ENCODE measurements around the gene PBRM1.
"Not testable (repeated sequence)": the region's sequence is repeated elsewhere in the genome, so short reads cannot be mapped to it uniquely, and the experiment has no call there.

Gene PBRM1

GRCh38 chr3:52685709-52686691 is at the start of gene PBRM1, which contains the start of gene GNL3:
Gene PBRM1 (minus strand): TSS chr3:52685913.
Gene GNL3 (plus strand): TSS chr3:52686032. CDS start chr3:52686093, 61 bp downstream.
- DNase-seq = peak; percentile 90 to 93

GRCh38 chr3:52733256-52733891 is 47.7 kb upstream of the PBRM1 start:
- DNase-seq = no peak

GRCh38 chr3:52731590-52731989 is 45.9 kb upstream of the PBRM1 start:
- DNase-seq = no peak

- no peak for DNase-seq
These were observed 45.0 kb upstream of the PBRM1 start for GRCh38 chr3:52730681-52731080.

GRCh38 chr3:52728753-52729152 is 43.0 kb upstream of the PBRM1 start:
- DNase-seq = not testable (repeated sequence)

GRCh38 chr3:52724511-52724910 is 38.8 kb upstream of the PBRM1 start:
- DNase-seq = no peak

GRCh38 chr3:52723935-52724334 is 38.2 kb upstream of the PBRM1 start:
- DNase-seq = no peak

GRCh38 chr3:52722491-52722890 is 36.8 kb upstream of the PBRM1 start:
- DNase-seq = no peak

- DNase-seq = no peak
These were observed 36.0 kb upstream of the PBRM1 start for GRCh38 chr3:52721730-52722008.

GRCh38 chr3:52721002-52721729 is 35.5 kb upstream of the PBRM1 start:
- peak in 1 of 2 experiments; percentile 5 for DNase-seq

GRCh38 chr3:52719618-52720017 is 33.9 kb upstream of the PBRM1 start:
- DNase-seq = no peak

- DNase-seq = no peak
These were observed 30.1 kb upstream of the PBRM1 start for GRCh38 chr3:52715714-52716305.

- no peak for DNase-seq
These were observed 28.9 kb upstream of the PBRM1 start for GRCh38 chr3:52714335-52715302.

- DNase-seq = no peak
These were observed 26.8 kb upstream of the PBRM1 start for GRCh38 chr3:52712291-52713212.

GRCh38 chr3:52710512-52710911 is 24.8 kb upstream of the PBRM1 start:
- no peak for DNase-seq

GRCh38 chr3:52707585-52707984 is 21.9 kb upstream of the PBRM1 start:
- DNase-seq = no peak

GRCh38 chr3:52705688-52706686 is 20.3 kb upstream of the PBRM1 start, which contains the start of the genes GLT8D1 and SPCS1:
Gene GLT8D1 (minus strand): TSS chr3:52705791. CDS start chr3:52700460, 5,331 bp downstream.
Gene SPCS1 (plus strand): TSS chr3:52706106. CDS start chr3:52706247, 141 bp downstream.
- peak; percentile 81 to 82 for DNase-seq

- DNase-seq = no peak
These were observed 19.6 kb upstream of the PBRM1 start for GRCh38 chr3:52705438-52705687.
